Activated naive CD8-positive, alpha-beta T cell treated with anti-CD3 and anti-CD28 coated beads for 36 hours (primary cell): ENCODE measurements around the gene LRBA. TPM values are rescaled to one million over a fixed set of nuclear protein-coding genes. Genes with fewer than 3 reads are reported as not detected.
"Not testable (repeated sequence)": the region's sequence is repeated elsewhere in the genome, so short reads cannot be mapped to it uniquely, and the experiment has no call there.

ENCODE experiments used
- DNase-seq: peaks from one replicate; pipeline ENCODE4 v3.0.0; 2021
- H3K27ac Mint-ChIP-seq: one replicate; pipeline ENCODE4 v1.8.0; 2022; ENCODE audit warnings: mild to moderate bottlenecking, moderate library complexity, mixed read lengths
- H3K27me3 Mint-ChIP-seq: one replicate; pipeline ENCODE4 v1.8.0; 2022; ENCODE audit warnings: mild to moderate bottlenecking, mixed read lengths
- H3K36me3 Mint-ChIP-seq: one replicate; pipeline ENCODE4 v1.8.0; 2021; ENCODE audit warnings: mild to moderate bottlenecking, mixed read lengths
- H3K4me1 Mint-ChIP-seq: one replicate; pipeline ENCODE4 v1.8.0; 2021; ENCODE audit warnings: mixed read lengths
- H3K4me3 Mint-ChIP-seq: one replicate; pipeline ENCODE4 v1.8.0; 2022; ENCODE audit warnings: mild to moderate bottlenecking, moderate library complexity, mixed read lengths
- H3K9me3 Mint-ChIP-seq: one replicate; pipeline ENCODE4 v1.8.0; 2022; ENCODE audit warnings: mixed read lengths
- total RNA-seq, 2 experiments: library from RNA; stranded (reverse); gene quantifications; one replicate each; pipeline ENCODE4 v1.2.3, GENCODE V29; 2021

The LRBA gene
- total RNA-seq, 2 experiments from 2014 or later = 52.5 to 61.2 TPM

- Mint-ChIP-seq H3K4me3 (no peak overlapping the region), H3K27ac (no peak overlapping the region), H3K4me1 (no peaks in the 10 kb centered on the region), H3K27me3 (no peaks in the 10 kb centered on the region), H3K36me3 (peaks cover 15% of the 10 kb centered on the region), H3K9me3 (no peaks in the 10 kb centered on the region)
- no peak for DNase-seq
Observed at GRCh38 chr4:150421612-150422011, 593.5 kb downstream of the LRBA start.

GRCh38 chr4:150419939-150420338 lies 595.1 kb downstream of the LRBA start:
- no peak for DNase-seq
- no peak overlapping the region for H3K4me3 Mint-ChIP-seq
- H3K36me3 Mint-ChIP-seq = peaks cover 18% of the 10 kb centered on the region
- H3K4me1 Mint-ChIP-seq = peaks cover 2% of the 10 kb centered on the region
- no peaks in the 10 kb centered on the region for H3K9me3 Mint-ChIP-seq
- no peak overlapping the region for H3K27ac Mint-ChIP-seq
- no peaks in the 10 kb centered on the region for H3K27me3 Mint-ChIP-seq

GRCh38 chr4:150418757-150419410 lies 596.2 kb downstream of the LRBA start:
- Mint-ChIP-seq H3K27me3 (no peaks in the 10 kb centered on the region), H3K4me1 (peaks cover 2% of the 10 kb centered on the region), H3K27ac (no peak overlapping the region), H3K4me3 (no peak overlapping the region), H3K36me3 (peaks cover 18% of the 10 kb centered on the region), H3K9me3 (no peaks in the 10 kb centered on the region)
- DNase-seq = no peak

- H3K9me3 Mint-ChIP-seq = no peaks in the 10 kb centered on the region
- peaks cover 6% of the 10 kb centered on the region for H3K4me1 Mint-ChIP-seq
- peaks cover 14% of the 10 kb centered on the region for H3K36me3 Mint-ChIP-seq
- no peak overlapping the region for H3K4me3 Mint-ChIP-seq
- no peak overlapping the region for H3K27ac Mint-ChIP-seq
- no peaks in the 10 kb centered on the region for H3K27me3 Mint-ChIP-seq
- DNase-seq = no peak
Observed at GRCh38 chr4:150415213-150415612, 599.9 kb downstream of the LRBA start.

GRCh38 chr4:150411520-150411919 lies 603.6 kb downstream of the LRBA start:
- H3K4me1 Mint-ChIP-seq = peaks cover 6% of the 10 kb centered on the region
- H3K27me3 Mint-ChIP-seq = no peaks in the 10 kb centered on the region
- no peak for DNase-seq
- peaks cover 21% of the 10 kb centered on the region for H3K36me3 Mint-ChIP-seq
- H3K27ac Mint-ChIP-seq = no peak overlapping the region
- H3K4me3 Mint-ChIP-seq = no peak overlapping the region
- H3K9me3 Mint-ChIP-seq = no peaks in the 10 kb centered on the region

- peaks cover 30% of the 10 kb centered on the region for H3K36me3 Mint-ChIP-seq
- no peak overlapping the region for H3K4me3 Mint-ChIP-seq
- no peaks in the 10 kb centered on the region for H3K27me3 Mint-ChIP-seq
- no peaks in the 10 kb centered on the region for H3K9me3 Mint-ChIP-seq
- no peaks in the 10 kb centered on the region for H3K4me1 Mint-ChIP-seq
- H3K27ac Mint-ChIP-seq = no peak overlapping the region
- peak; percentile 2 for DNase-seq
Observed at GRCh38 chr4:150402871-150403272, 612.2 kb downstream of the LRBA start.

GRCh38 chr4:150401083-150401687 lies 613.9 kb downstream of the LRBA start:
- Mint-ChIP-seq H3K4me3 (no peak overlapping the region), H3K9me3 (no peaks in the 10 kb centered on the region), H3K27me3 (no peaks in the 10 kb centered on the region), H3K36me3 (peaks cover 23% of the 10 kb centered on the region), H3K27ac (no peak overlapping the region), H3K4me1 (no peaks in the 10 kb centered on the region)
- DNase-seq = no peak

- Mint-ChIP-seq H3K27ac (no peak overlapping the region), H3K9me3 (peaks cover 9% of the 10 kb centered on the region), H3K4me3 (no peak overlapping the region), H3K4me1 (no peaks in the 10 kb centered on the region), H3K36me3 (peaks cover 51% of the 10 kb centered on the region), H3K27me3 (no peaks in the 10 kb centered on the region)
- no peak for DNase-seq
Observed at GRCh38 chr4:150395872-150396271, 619.2 kb downstream of the LRBA start.

GRCh38 chr4:150394046-150394445 lies 621.0 kb downstream of the LRBA start:
- H3K4me3 Mint-ChIP-seq = no peak overlapping the region
- no peak overlapping the region for H3K27ac Mint-ChIP-seq
- peaks cover 9% of the 10 kb centered on the region for H3K9me3 Mint-ChIP-seq
- no peaks in the 10 kb centered on the region for H3K27me3 Mint-ChIP-seq
- H3K36me3 Mint-ChIP-seq = peaks cover 49% of the 10 kb centered on the region
- DNase-seq = no peak
- peaks cover 3% of the 10 kb centered on the region for H3K4me1 Mint-ChIP-seq

- Mint-ChIP-seq H3K4me3 (no peak overlapping the region), H3K36me3 (peaks cover 47% of the 10 kb centered on the region), H3K9me3 (peaks cover 9% of the 10 kb centered on the region)
Observed at GRCh38 chr4:150391052-150391451, 624.0 kb downstream of the LRBA start.

GRCh38 chr4:150390531-150390910 lies 624.6 kb downstream of the LRBA start:
- H3K4me3 Mint-ChIP-seq = no peak overlapping the region
- H3K9me3 Mint-ChIP-seq = peaks cover 9% of the 10 kb centered on the region
- H3K4me1 Mint-ChIP-seq = peaks cover 3% of the 10 kb centered on the region
- H3K27me3 Mint-ChIP-seq = no peaks in the 10 kb centered on the region
- H3K36me3 Mint-ChIP-seq = peaks cover 44% of the 10 kb centered on the region
- H3K27ac Mint-ChIP-seq = no peak overlapping the region
- DNase-seq = no peak

More at GRCh38 chr4:150391052-150391451, 624.0 kb downstream of the LRBA start:
- Mint-ChIP-seq H3K4me1 (peaks cover 3% of the 10 kb centered on the region), H3K27ac (no peak overlapping the region), H3K27me3 (no peaks in the 10 kb centered on the region)
- no peak for DNase-seq

- no peaks in the 10 kb centered on the region for H3K27me3 Mint-ChIP-seq
- H3K27ac Mint-ChIP-seq = no peak overlapping the region
- H3K9me3 Mint-ChIP-seq = peaks cover 9% of the 10 kb centered on the region
- H3K36me3 Mint-ChIP-seq = peaks cover 44% of the 10 kb centered on the region
- H3K4me1 Mint-ChIP-seq = peaks cover 3% of the 10 kb centered on the region
- no peak overlapping the region for H3K4me3 Mint-ChIP-seq
- no peak for DNase-seq
Observed at GRCh38 chr4:150389896-150390530, 625.1 kb downstream of the LRBA start.

- Mint-ChIP-seq H3K9me3 (peaks cover 6% of the 10 kb centered on the region), H3K27me3 (no peaks in the 10 kb centered on the region), H3K4me1 (peaks cover 3% of the 10 kb centered on the region), H3K36me3 (peaks cover 29% of the 10 kb centered on the region), H3K27ac (no peak overlapping the region), H3K4me3 (no peak overlapping the region)
- DNase-seq = no peak
Observed at GRCh38 chr4:150387981-150388380, 627.1 kb downstream of the LRBA start.

GRCh38 chr4:150386415-150386814 lies 628.7 kb downstream of the LRBA start:
- not testable (repeated sequence) for H3K27me3 Mint-ChIP-seq, DNase-seq, H3K27ac Mint-ChIP-seq, H3K4me3 Mint-ChIP-seq, H3K4me1 Mint-ChIP-seq, H3K9me3 Mint-ChIP-seq
- peaks cover 15% of the 10 kb centered on the region for H3K36me3 Mint-ChIP-seq

GRCh38 chr4:150385606-150386005 lies 629.5 kb downstream of the LRBA start:
- Mint-ChIP-seq H3K27me3 (no peaks in the 10 kb centered on the region), H3K27ac (no peak overlapping the region), H3K4me3 (no peak overlapping the region)

GRCh38 chr4:150384249-150384648 lies 630.8 kb downstream of the LRBA start:
- Mint-ChIP-seq H3K36me3 (peaks cover 8% of the 10 kb centered on the region), H3K9me3 (no peaks in the 10 kb centered on the region), H3K27ac (no peak overlapping the region), H3K4me1 (no peaks in the 10 kb centered on the region), H3K4me3 (no peak overlapping the region), H3K27me3 (no peaks in the 10 kb centered on the region)
- no peak for DNase-seq

More at GRCh38 chr4:150385606-150386005, 629.5 kb downstream of the LRBA start:
- Mint-ChIP-seq H3K4me1 (peaks cover 3% of the 10 kb centered on the region), H3K36me3 (peaks cover 12% of the 10 kb centered on the region), H3K9me3 (no peaks in the 10 kb centered on the region)
- no peak for DNase-seq
